ENCODE measurements around the gene CANT1. TPM values are rescaled to one million over a fixed set of nuclear protein-coding genes. Genes with fewer than 3 reads are reported as not detected.
"Not testable (repeated sequence)": the region's sequence is repeated elsewhere in the genome, so short reads cannot be mapped to it uniquely, and the experiment has no call there.

The CANT1 gene
- total RNA-seq, 2 donors from 2014 or later: 52.9 to 58.1 TPM

- H3K36me3 Mint-ChIP-seq (ENCODE audit: insufficient read depth in 2 of 2); ATAC-seq (replicated peaks in 1 of 2); H3K27ac Mint-ChIP-seq; H3K4me1 Mint-ChIP-seq (ENCODE audit: low read depth); DNase-seq; H3K9me3 Mint-ChIP-seq; H3K4me3 Mint-ChIP-seq; H3K27me3 Mint-ChIP-seq (ENCODE audit: low read depth): not testable (repeated sequence)
Measured at GRCh38 chr17:78962984-78963348, 46.6 kb downstream of the CANT1 start.

- Mint-ChIP-seq H3K36me3 (ENCODE audit: insufficient read depth in 2 of 2) (no peaks in the 10 kb centered on the region), H3K27me3 (ENCODE audit: low read depth) (no peaks in the 10 kb centered on the region), H3K9me3 (no peaks in the 10 kb centered on the region), H3K4me3 (no peak overlapping the region), H3K4me1 (ENCODE audit: low read depth) (no peaks in the 10 kb centered on the region), H3K27ac (no peak overlapping the region)
- DNase-seq: no peak
- no peak for ATAC-seq (replicated peaks in 1 of 2)
Measured at GRCh38 chr17:78962345-78962983, 47.1 kb downstream of the CANT1 start.

GRCh38 chr17:78961571-78961970 lies 48.0 kb downstream of the CANT1 start:
- Mint-ChIP-seq H3K27me3 (ENCODE audit: low read depth) (no peaks in the 10 kb centered on the region), H3K4me3 (no peak overlapping the region), H3K4me1 (ENCODE audit: low read depth) (no peaks in the 10 kb centered on the region), H3K9me3 (no peaks in the 10 kb centered on the region), H3K36me3 (ENCODE audit: insufficient read depth in 2 of 2) (no peaks in the 10 kb centered on the region), H3K27ac (no peak overlapping the region)
- DNase-seq (no peak), ATAC-seq (replicated peaks in 1 of 2) (no peak)

DNA sequence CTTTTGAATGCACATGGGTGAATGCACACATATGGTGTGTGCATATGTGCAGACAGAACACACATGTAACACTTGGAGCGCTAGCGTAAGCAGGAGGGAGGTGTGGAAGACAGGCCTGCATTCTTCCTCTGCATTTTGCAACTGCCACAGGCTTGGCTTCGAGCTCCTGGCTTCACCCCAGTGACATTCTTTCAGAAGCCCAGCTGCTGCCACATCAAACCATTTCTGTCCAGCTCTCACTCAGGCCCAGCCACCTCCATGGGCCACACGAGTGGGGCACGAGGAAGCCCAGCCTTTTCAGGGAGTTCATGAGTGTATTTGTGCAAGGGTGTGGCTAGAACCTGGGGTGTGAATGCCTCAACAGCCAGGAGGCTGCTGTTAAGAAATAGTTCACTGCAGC lies 48.6 kb downstream of the CANT1 start:
- H3K27ac Mint-ChIP-seq: no peak overlapping the region
- H3K36me3 Mint-ChIP-seq (ENCODE audit: insufficient read depth in 2 of 2): no peaks in the 10 kb centered on the region
- H3K4me3 Mint-ChIP-seq: no peak overlapping the region
- no peaks in the 10 kb centered on the region for H3K9me3 Mint-ChIP-seq
- DNase-seq (no peak), ATAC-seq (replicated peaks in 1 of 2) (no peak)
- H3K4me1 Mint-ChIP-seq (ENCODE audit: low read depth): no peaks in the 10 kb centered on the region
- H3K27me3 Mint-ChIP-seq (ENCODE audit: low read depth): no peaks in the 10 kb centered on the region

GRCh38 chr17:78959803-78960202 lies 49.8 kb downstream of the CANT1 start:
- Mint-ChIP-seq H3K4me3 (no peak overlapping the region), H3K9me3 (no peaks in the 10 kb centered on the region), H3K27me3 (ENCODE audit: low read depth) (no peaks in the 10 kb centered on the region), H3K4me1 (ENCODE audit: low read depth) (peaks cover 5% of the 10 kb centered on the region), H3K27ac (no peak overlapping the region), H3K36me3 (ENCODE audit: insufficient read depth in 2 of 2) (no peaks in the 10 kb centered on the region)
- DNase-seq: no peak
- no peak for ATAC-seq (replicated peaks in 1 of 2)

- Mint-ChIP-seq H3K27me3 (ENCODE audit: low read depth) (no peaks in the 10 kb centered on the region), H3K9me3 (no peaks in the 10 kb centered on the region), H3K27ac (no peak overlapping the region), H3K36me3 (ENCODE audit: insufficient read depth in 2 of 2) (no peaks in the 10 kb centered on the region), H3K4me3 (no peak overlapping the region), H3K4me1 (ENCODE audit: low read depth) (peaks cover 9% of the 10 kb centered on the region)
- ATAC-seq (replicated peaks in 1 of 2): no peak
- DNase-seq: no peak
Measured at GRCh38 chr17:78958641-78959127, 50.9 kb downstream of the CANT1 start.

GRCh38 chr17:78957128-78957527 lies 52.4 kb downstream of the CANT1 start:
- Mint-ChIP-seq H3K4me3 (no peak overlapping the region), H3K4me1 (ENCODE audit: low read depth) (peaks cover 9% of the 10 kb centered on the region), H3K9me3 (no peaks in the 10 kb centered on the region), H3K27ac (no peak overlapping the region), H3K36me3 (ENCODE audit: insufficient read depth in 2 of 2) (no peaks in the 10 kb centered on the region), H3K27me3 (ENCODE audit: low read depth) (no peaks in the 10 kb centered on the region)
- no peak for ATAC-seq (replicated peaks in 1 of 2)
- DNase-seq: no peak

- Mint-ChIP-seq H3K27me3 (ENCODE audit: low read depth) (no peaks in the 10 kb centered on the region), H3K27ac (no peak overlapping the region), H3K9me3 (peaks cover 0 to under 1% of the 10 kb centered on the region in 2 donors), H3K36me3 (ENCODE audit: insufficient read depth in 2 of 2) (peaks cover 3% of the 10 kb centered on the region in 2 donors), H3K4me1 (ENCODE audit: low read depth) (peaks cover 9% of the 10 kb centered on the region), H3K4me3 (no peak overlapping the region)
- DNase-seq (no peak), ATAC-seq (replicated peaks in 1 of 2) (no peak)
Measured at GRCh38 chr17:78956254-78956653, 53.3 kb downstream of the CANT1 start.

DNA sequence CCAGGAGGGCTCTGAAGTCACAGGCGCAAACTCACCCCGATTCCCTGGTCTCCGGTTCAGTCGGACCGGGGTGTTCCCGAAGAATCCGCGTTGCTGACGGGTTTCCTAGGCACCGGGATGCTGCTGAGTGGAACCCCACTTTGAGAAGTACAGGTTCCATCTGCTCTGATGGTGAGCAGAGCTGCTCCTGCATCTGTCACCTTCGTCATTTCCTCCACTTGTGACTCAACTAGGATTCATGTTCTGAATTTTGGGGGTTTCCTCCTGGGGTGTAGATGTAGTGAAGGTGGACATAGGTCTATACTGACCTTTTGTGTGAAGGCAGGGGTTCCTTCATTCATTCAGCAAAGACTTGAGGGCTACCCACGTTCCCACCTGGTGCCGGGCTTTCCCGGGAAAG lies 54.9 kb downstream of the CANT1 start:
- Mint-ChIP-seq H3K27ac (no peak overlapping the region), H3K36me3 (ENCODE audit: insufficient read depth in 2 of 2) (peaks cover 6 to 7% of the 10 kb centered on the region in 2 donors), H3K4me1 (ENCODE audit: low read depth) (peaks cover 9% of the 10 kb centered on the region), H3K27me3 (ENCODE audit: low read depth) (no peaks in the 10 kb centered on the region), H3K9me3 (peaks cover 1 to 8% of the 10 kb centered on the region in 2 donors), H3K4me3 (peak overlapping the region; percentile 2 to 24)
- ATAC-seq (replicated peaks in 1 of 2) (peak; percentile 83 to 96), DNase-seq (peak in 1 of 2 donors; percentile 46)

- Mint-ChIP-seq H3K27me3 (ENCODE audit: low read depth) (no peaks in the 10 kb centered on the region), H3K27ac (no peak overlapping the region), H3K9me3 (peaks cover 1 to 8% of the 10 kb centered on the region in 2 donors), H3K36me3 (ENCODE audit: insufficient read depth in 2 of 2) (peaks cover 8 to 10% of the 10 kb centered on the region in 2 donors), H3K4me3 (no peak overlapping the region), H3K4me1 (ENCODE audit: low read depth) (peaks cover 9% of the 10 kb centered on the region)
- DNase-seq (no peak), ATAC-seq (replicated peaks in 1 of 2) (no peak)
Measured at GRCh38 chr17:78953356-78954350, 55.9 kb downstream of the CANT1 start.

DNA sequence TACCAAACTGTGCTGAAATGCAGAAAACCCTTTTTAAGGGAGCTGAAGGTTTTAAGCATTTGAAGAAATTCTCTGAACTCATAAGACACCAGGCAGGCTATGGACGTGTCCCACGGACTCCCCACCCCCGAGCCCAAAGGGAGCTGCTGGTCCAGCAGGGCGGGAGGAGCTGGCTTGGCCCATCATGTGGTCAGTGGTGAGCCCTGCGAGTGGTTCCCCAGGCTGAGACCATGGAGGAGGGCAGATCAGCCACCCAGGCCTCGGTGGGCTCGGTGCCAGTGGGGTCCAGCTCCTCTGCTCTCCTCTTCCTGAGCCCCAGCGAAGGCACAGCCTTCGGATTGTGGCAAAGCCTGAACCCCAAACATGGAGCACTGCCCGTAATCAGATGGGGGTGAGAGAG lies 56.9 kb downstream of the CANT1 start:
- no peaks in the 10 kb centered on the region for H3K27me3 Mint-ChIP-seq (ENCODE audit: low read depth)
- ATAC-seq (replicated peaks in 1 of 2) (no peak), DNase-seq (no peak)
- H3K36me3 Mint-ChIP-seq (ENCODE audit: insufficient read depth in 2 of 2): peaks cover 8 to 10% of the 10 kb centered on the region in 2 donors
- no peak overlapping the region for H3K27ac Mint-ChIP-seq
- H3K4me3 Mint-ChIP-seq: no peak overlapping the region
- H3K4me1 Mint-ChIP-seq (ENCODE audit: low read depth): peaks cover 9% of the 10 kb centered on the region
- peaks cover 1 to 8% of the 10 kb centered on the region in 2 donors for H3K9me3 Mint-ChIP-seq

DNA sequence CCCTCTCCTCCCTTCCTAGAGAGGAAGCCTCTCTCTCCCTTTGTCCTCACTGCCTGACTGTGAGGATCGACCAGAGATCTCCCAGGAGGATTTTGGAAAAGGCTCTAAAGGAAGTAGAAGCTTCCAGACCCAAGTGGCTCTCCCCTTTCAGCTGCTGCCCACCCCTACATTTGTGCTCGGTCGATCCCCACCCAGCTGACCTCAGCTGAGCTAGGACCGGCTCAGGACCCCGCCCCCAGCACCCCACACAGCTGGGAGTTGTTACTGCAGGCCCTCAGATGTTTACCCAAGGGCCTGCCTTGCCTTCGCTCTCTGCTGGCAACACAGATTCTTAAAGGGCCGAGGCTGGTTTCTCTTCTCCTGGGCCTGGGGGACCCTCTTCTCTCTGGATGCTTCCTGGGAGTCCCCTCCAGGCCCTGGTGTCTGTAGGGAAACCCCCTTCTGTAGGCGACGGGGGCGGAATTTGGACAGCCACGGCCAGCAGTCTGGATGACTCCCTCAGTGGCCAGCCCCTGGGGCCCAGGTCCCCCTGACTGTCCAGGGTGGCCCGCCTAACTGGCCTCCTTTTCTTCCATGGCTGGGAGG lies 57.5 kb downstream of the CANT1 start:
- peaks cover 1 to 8% of the 10 kb centered on the region in 2 donors for H3K9me3 Mint-ChIP-seq
- DNase-seq: no peak
- H3K36me3 Mint-ChIP-seq (ENCODE audit: insufficient read depth in 2 of 2): peaks cover 8 to 10% of the 10 kb centered on the region in 2 donors
- H3K4me1 Mint-ChIP-seq (ENCODE audit: low read depth): peaks cover 9% of the 10 kb centered on the region
- ATAC-seq (replicated peaks in 1 of 2): no peak
- no peak overlapping the region for H3K27ac Mint-ChIP-seq
- no peaks in the 10 kb centered on the region for H3K27me3 Mint-ChIP-seq (ENCODE audit: low read depth)
- no peak overlapping the region for H3K4me3 Mint-ChIP-seq

DNA sequence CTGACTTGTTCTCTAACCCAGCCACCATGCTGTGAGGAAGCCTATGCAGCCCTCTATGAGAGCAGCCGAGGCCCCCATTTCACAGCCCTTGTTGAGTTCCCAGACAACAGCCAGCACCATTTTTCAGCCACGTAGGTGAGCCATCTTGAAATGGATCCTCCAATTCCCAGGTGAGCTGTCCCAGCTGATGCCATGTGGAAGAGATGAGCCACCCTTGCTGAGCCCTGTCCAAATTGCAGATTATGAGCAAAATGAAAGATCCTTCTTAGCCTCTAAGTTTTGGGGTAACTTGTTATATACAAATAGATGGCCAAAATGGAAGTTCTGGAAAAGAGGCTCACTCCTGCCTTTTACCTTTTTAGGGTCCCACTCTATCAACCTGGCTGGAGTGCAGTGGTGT lies 58.7 kb downstream of the CANT1 start:
- DNase-seq (no peak), ATAC-seq (replicated peaks in 1 of 2) (no peak)
- no peaks in the 10 kb centered on the region for H3K27me3 Mint-ChIP-seq (ENCODE audit: low read depth)
- H3K36me3 Mint-ChIP-seq (ENCODE audit: insufficient read depth in 2 of 2): peaks cover 8 to 10% of the 10 kb centered on the region in 2 donors
- H3K4me3 Mint-ChIP-seq: no peak overlapping the region
- peaks cover 1 to 8% of the 10 kb centered on the region in 2 donors for H3K9me3 Mint-ChIP-seq
- no peak overlapping the region for H3K27ac Mint-ChIP-seq
- H3K4me1 Mint-ChIP-seq (ENCODE audit: low read depth): peaks cover 9% of the 10 kb centered on the region
